OCI-LY7 (cell line): ENCODE measurements around the gene FCRL2. TPM values are rescaled to one million over a fixed set of nuclear protein-coding genes. Genes with fewer than 3 reads are reported as not detected.

ENCODE experiments used
- BruUV-seq: library from RNA; stranded (reverse); fragments of 400-500 nt; replicated peaks from 2 replicates; lab custom pipeline; 2021; lab: Mats Ljungman, UMichigan
- CTCF ChIA-PET: fragments of 300-600 bp; sonication (Branson Sonifier 250); formaldehyde crosslinking; loops from one replicate; lab custom pipeline; 2022; ENCODE audit warnings: antibody characterized with exemption; ENCODE audit not compliant: unreplicated experiment; lab: Charles Lee
- POLR2A ChIA-PET: fragments of 300-600 bp; sonication (Branson Sonifier 250); formaldehyde crosslinking; loops from one replicate; lab custom pipeline; 2022; ENCODE audit warnings: antibody characterized with exemption; lab: Charles Lee
- DNase-seq: peaks from one replicate; pipeline ENCODE4 v3.0.0-alpha.2; 2015; ENCODE audit warnings: low spot score
- H2AFZ ChIP-seq: fragments of 200-600 bp; sonication (generic), shearing (Covaris generic); 2 replicates; pipeline ENCODE4 v1.6.1; 2014; ENCODE audit warnings: mild to moderate bottlenecking, antibody characterized with exemption, low read length, moderate library complexity
- H3K27ac ChIP-seq: fragments of 200-600 bp; sonication (generic); 2 replicates; pipeline ENCODE4 v1.5.1; 2014; ENCODE audit warnings: mixed run types, low read depth, mild to moderate bottlenecking, moderate library complexity, low read length, inconsistent platforms; ENCODE audit not compliant: poor library complexity, severe bottlenecking
- H3K36me3 ChIP-seq: fragments of 200-600 bp; sonication (generic); 2 replicates; pipeline ENCODE4 v1.6.1; 2014; ENCODE audit warnings: mild to moderate bottlenecking, antibody characterized with exemption, low read length, moderate library complexity, mixed read lengths; ENCODE audit not compliant: insufficient read depth
- H3K4me1 ChIP-seq: fragments of 200-600 bp; sonication (generic); 2 replicates; pipeline ENCODE4 v1.5.1; 2014; ENCODE audit warnings: mild to moderate bottlenecking, low read length; ENCODE audit not compliant: insufficient read depth, poor library complexity, severe bottlenecking
- H3K4me2 ChIP-seq: fragments of 200-600 bp; sonication (generic); 2 replicates; pipeline ENCODE4 v1.6.1; 2014; ENCODE audit warnings: mild to moderate bottlenecking, low read length
- H3K4me3 ChIP-seq: fragments of 200-600 bp; sonication (generic); 2 replicates; pipeline ENCODE4 v1.5.1; 2014; ENCODE audit warnings: mild to moderate bottlenecking, low read depth, low read length; ENCODE audit not compliant: poor library complexity, severe bottlenecking
- H3K79me2 ChIP-seq: fragments of 200-600 bp; sonication (generic); 2 replicates; pipeline ENCODE4 v1.6.1; 2016; ENCODE audit warnings: low read depth, mild to moderate bottlenecking, low read length, moderate library complexity, mixed read lengths; ENCODE audit not compliant: insufficient read depth
- H3K9me2 ChIP-seq: fragments of 200-600 bp; sonication (generic); 2 replicates; pipeline ENCODE4 v1.6.1; 2016; ENCODE audit warnings: mild to moderate bottlenecking, low read length, mixed read lengths; ENCODE audit not compliant: insufficient read depth
- H3K9me3 ChIP-seq: fragments of 200-600 bp; sonication (generic); 2 replicates; pipeline ENCODE4 v1.6.1; 2014; ENCODE audit warnings: mild to moderate bottlenecking, mixed run types, low read length, mixed read lengths
- H4K20me1 ChIP-seq: fragments of 200-600 bp; sonication (generic); 2 replicates; pipeline ENCODE4 v1.6.1; 2014; ENCODE audit warnings: mild to moderate bottlenecking, antibody characterized with exemption, low read length, moderate library complexity, mixed read lengths; ENCODE audit not compliant: insufficient read depth
- CTCF ChIP-seq: fragments of 200-600 bp; sonication (generic); conservative IDR thresholded peaks from 2 replicates; pipeline ENCODE4 v1.5.1; 2014; ENCODE audit warnings: mild to moderate bottlenecking, antibody characterized with exemption, low read length, moderate library complexity, mixed read lengths
- EZH2phosphoT487 ChIP-seq: fragments of 200-600 bp; sonication (generic); IDR thresholded peaks from 2 replicates; pipeline ENCODE4 v1.6.1; 2018; ENCODE audit warnings: low read depth, borderline replicate concordance, mild to moderate bottlenecking, mixed run types, antibody characterized with exemption, low read length, moderate library complexity, mixed read lengths
- intact Hi-C: fragments of 100-400 bp; cut with micrococcal nuclease; formaldehyde crosslinking; loops from one replicate; pipeline ENCODE4 v1.10.0; 2022; ENCODE audit not compliant: unreplicated experiment
- total RNA-seq, 2 experiments: library from RNA; depleted of rRNA in 1 of 2; stranded (reverse); fragments of >200 nt in 1 of 2; shearing (Covaris generic) in 1 of 2; gene quantifications; 2 replicates each; pipeline ENCODE4 v1.2.3, GENCODE V29; 2014 to 2022

The FCRL2 gene
- total RNA-seq, 2 experiments from 2014 or later = 6.6 to 11.5 TPM

- H3K4me1 ChIP-seq = peaks cover 71% of the 10 kb centered on the region
- H2AFZ ChIP-seq = peak overlapping the region; percentile 15; the same call in 1 of the 2 replicates
- CTCF ChIA-PET = interaction anchor here (0.5 kb wide), 1 partner anchor 129 kb away, joined by 4 read pairs; no protein-coding TSS in a partner anchor
- POLR2A ChIA-PET = no interaction called here
- H3K4me2 ChIP-seq = peak overlapping the region; percentile 65
- H3K27ac ChIP-seq = no peak overlapping the region
- DNase-seq = peak; percentile 57
- no peak overlapping the region for H3K4me3 ChIP-seq
- intact Hi-C loops = no loop called here
- H3K36me3 ChIP-seq = no peaks in the 10 kb centered on the region
- BruUV-seq = no TSS peak
- H3K9me3 ChIP-seq = no peaks in the 10 kb centered on the region
- no peak for TF ChIP-seq CTCF
- TF ChIP-seq EZH2phosphoT487 = no peak
- H3K79me2 ChIP-seq = no peaks in the 10 kb centered on the region
- no peaks in the 10 kb centered on the region for H4K20me1 ChIP-seq
- no peaks in the 10 kb centered on the region for H3K9me2 ChIP-seq
Measured at GRCh38 chr1:157697781-157698569, 79.0 kb downstream of the FCRL2 start.

- CTCF ChIA-PET = interaction anchor here (0.5 kb wide), 1 partner anchor 128 kb away, joined by 4 read pairs; no protein-coding TSS in a partner anchor
- Histone ChIP-seq H3K79me2 (no peaks in the 10 kb centered on the region), H3K9me3 (no peaks in the 10 kb centered on the region), H2AFZ (no peak overlapping the region), H3K4me3 (no peak overlapping the region), H3K36me3 (no peaks in the 10 kb centered on the region), H3K4me2 (peak overlapping the region; percentile 65), H4K20me1 (no peaks in the 10 kb centered on the region), H3K27ac (no peak overlapping the region), H3K9me2 (no peaks in the 10 kb centered on the region), H3K4me1 (peaks cover 67% of the 10 kb centered on the region)
- TF ChIP-seq CTCF = no peak
- TF ChIP-seq EZH2phosphoT487 = no peak
- POLR2A ChIA-PET = interaction anchor here (0.6 kb wide), 1 partner anchor 12 kb away, joined by 4 read pairs; no protein-coding TSS in a partner anchor
- no TSS peak for BruUV-seq
- DNase-seq = peak; percentile 22
- intact Hi-C loops = no loop called here
Measured at GRCh38 chr1:157696966-157697628, 79.8 kb downstream of the FCRL2 start.

Other genes starting within 250 kb of the FCRL2 start
- 64.6 and 73.5 TPM in 2 replicates for gene FCRL5, start 224.6 kb downstream of the FCRL2 start, total RNA-seq (2014; rRNA removed; shearing (Covaris generic))
- 44.8 and 57.4 TPM in 2 replicates for gene FCRL5, start 224.6 kb downstream of the FCRL2 start, total RNA-seq (2022)
- not detected in 2 replicates for gene FCRL4, start 179.0 kb downstream of the FCRL2 start, total RNA-seq (2014; rRNA removed; shearing (Covaris generic))
- gene FCRL4, start 179.0 kb downstream of the FCRL2 start, total RNA-seq (2022) = not detected in 2 replicates
- 0.77 and 0.88 TPM in 2 replicates for gene FCRL3, start 76.4 kb downstream of the FCRL2 start, total RNA-seq (2014; rRNA removed; shearing (Covaris generic))
- 0.99 and 1.1 TPM in 2 replicates for gene FCRL3, start 76.4 kb downstream of the FCRL2 start, total RNA-seq (2022)
- 42.5 and 62.8 TPM in 2 replicates for gene FCRL1, start 43.0 kb upstream of the FCRL2 start, total RNA-seq (2014; rRNA removed; shearing (Covaris generic))
- 72.6 and 98.3 TPM in 2 replicates for gene FCRL1, start 43.0 kb upstream of the FCRL2 start, total RNA-seq (2022)
- not detected in 2 replicates for gene CD5L, start 64.7 kb upstream of the FCRL2 start, total RNA-seq (2014; rRNA removed; shearing (Covaris generic))
- gene CD5L, start 64.7 kb upstream of the FCRL2 start, total RNA-seq (2022) = not detected in 2 replicates
- gene KIRREL1, start 216.5 kb upstream of the FCRL2 start, total RNA-seq (2014; rRNA removed; shearing (Covaris generic)) = not detected in 2 replicates
- not detected in 2 replicates for gene KIRREL1, start 216.5 kb upstream of the FCRL2 start, total RNA-seq (2022)